Kidney capillary endothelial cell (primary cell): ENCODE measurements around the gene DAB2.

ENCODE experiments used
- DNase-seq: peaks from one replicate; pipeline ENCODE4 v3.0.0-alpha.2; 2018; ENCODE audit warnings: low spot score

DAB2 gene

DNA sequence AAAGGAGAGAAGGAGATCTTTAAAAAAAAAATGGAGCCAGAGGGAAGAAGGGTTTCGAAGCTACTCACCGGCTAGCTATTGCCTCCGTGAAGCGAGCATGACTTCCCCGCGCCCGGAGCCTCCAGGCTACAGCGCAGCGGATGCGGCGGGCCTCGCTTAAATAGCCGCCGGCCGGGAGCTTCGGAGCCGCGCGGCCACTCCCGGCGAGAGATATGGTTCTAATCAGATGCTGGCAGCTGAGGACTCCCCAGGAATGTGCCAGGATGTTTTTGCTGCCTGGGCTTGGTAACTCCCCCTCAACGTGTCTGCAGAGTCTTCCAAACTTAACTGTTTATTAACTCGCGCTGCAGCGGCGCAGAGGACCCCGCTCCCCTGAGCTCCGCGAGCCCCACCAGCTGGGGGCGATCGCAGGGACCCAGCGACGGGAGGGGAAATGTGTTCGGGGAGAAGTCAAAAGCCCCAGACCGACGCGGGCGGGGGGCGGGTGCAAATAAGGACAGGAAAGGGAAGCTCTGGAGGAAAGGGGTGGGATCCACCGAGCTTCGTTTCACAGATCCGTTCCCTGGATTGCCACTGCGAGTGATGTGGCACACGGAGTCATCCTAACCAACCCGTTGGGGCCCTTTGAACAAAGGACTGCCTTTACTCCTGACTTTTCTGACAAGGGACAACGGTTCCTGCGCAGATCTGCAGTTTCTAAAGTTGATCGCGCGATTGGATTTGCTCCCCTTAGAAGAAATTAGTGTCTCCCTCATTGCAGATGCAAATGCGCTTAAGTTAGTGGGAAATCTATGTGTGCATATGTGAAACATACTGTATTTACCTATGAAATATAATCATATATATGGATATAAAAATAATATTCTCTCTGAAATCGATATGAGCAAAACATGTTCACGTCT lies at the start of gene DAB2:
TSS of gene DAB2 (minus strand) at position 245 of the 902 bp plus-strand sequence. CDS start 30,660 bp downstream, outside the sequence.
- DNase-seq = peak; percentile 95

GRCh38 chr5:39473156-39473775 lies 48.5 kb upstream of the DAB2 start:
- DNase-seq = no peak

DNA sequence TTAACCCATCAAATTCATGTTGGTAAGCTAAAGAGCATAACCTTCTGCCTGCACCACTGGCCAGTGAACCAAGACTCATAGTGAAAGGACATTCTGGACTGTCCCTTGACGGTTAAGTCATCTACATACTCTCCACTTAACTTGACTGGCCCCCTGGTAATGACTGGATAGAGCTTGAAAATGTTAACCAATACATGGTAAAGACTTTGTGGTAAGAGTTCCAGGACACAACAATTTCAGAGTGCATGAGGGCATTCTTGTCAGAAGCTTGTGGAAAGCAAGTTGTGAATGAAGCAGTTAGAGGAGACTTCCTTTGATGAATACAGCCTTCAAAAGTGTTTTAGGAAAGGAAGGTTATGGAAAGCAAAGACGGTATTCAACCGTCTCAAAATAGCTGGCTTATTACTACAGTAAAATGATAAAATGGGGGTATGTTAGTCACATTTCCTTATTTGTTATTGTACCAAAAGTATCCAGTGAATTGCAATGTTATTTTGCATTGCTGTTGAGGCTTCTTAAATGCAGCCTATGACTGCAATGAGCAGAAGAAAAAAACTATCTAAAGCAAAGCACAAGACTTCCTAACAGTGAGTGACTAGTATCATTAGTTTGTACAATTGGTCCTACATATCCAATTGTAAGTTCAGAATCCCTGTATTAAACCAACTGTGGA lies 47.2 kb upstream of the DAB2 start:
- peak; percentile 21 for DNase-seq

DNA sequence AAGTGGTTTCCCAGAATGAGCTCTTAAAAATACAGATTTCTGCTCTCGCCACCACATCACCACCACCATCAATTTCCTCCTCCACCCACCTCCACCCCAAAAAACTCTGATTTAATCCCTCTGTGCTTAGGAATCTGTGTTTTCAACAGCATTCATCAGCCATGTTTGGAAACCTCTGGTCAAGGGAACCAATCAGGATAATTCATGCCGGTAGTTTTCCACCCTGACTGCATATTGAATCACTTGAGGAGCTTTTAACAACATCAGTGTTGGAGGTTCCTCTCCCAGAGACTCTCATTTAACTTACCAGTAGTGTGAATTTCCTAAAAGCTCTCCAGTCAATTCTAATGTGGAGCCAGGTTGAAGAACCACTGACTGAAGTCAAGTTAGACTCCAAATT lies 46.0 kb upstream of the DAB2 start:
- no peak for DNase-seq

GRCh38 chr5:39469777-39470415 lies 45.1 kb upstream of the DAB2 start:
- no peak for DNase-seq

GRCh38 chr5:39469176-39469575 lies 44.4 kb upstream of the DAB2 start:
- DNase-seq = no peak

DNA sequence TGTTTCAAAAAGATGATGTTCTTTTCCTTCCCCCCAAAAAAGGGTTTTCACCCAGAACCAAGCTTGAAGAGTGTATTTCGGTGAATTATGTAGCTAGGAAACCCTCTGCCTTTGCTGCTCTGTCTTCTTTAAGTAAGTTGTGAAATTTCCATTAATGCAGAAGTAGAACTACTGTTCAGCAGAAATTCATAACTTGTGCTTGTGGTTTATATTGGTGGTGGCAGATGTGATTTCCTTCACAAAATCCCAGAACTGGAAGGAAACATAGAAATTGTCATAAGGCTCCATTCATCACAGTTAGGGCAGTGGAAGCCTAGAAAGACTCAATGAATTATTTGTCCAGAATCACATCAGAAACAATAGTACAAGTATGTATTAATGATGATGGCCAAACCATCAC lies 42.1 kb upstream of the DAB2 start:
- DNase-seq = no peak

DNA sequence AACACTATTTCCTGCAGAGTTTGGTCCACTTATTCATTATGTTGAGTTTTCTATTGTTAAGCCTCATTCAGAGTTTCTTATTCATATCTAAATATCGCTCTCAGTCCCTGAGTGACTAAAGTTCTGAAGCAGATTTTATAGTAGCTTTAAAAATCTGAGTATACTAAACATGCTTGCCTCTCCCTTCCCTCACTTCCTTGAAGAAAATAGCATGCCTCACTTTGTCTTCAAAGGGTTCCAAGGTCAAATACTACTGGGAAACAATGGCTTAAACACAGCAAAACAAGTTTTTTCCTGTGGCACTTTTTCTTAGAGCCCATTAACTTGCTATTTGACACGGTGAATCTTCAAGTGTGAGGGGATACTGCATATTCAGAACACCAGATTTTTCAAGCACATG lies 41.1 kb upstream of the DAB2 start:
- DNase-seq = peak; percentile 41

- DNase-seq = no peak
These were observed 40.3 kb upstream of the DAB2 start for GRCh38 chr5:39465097-39465496.

DNA sequence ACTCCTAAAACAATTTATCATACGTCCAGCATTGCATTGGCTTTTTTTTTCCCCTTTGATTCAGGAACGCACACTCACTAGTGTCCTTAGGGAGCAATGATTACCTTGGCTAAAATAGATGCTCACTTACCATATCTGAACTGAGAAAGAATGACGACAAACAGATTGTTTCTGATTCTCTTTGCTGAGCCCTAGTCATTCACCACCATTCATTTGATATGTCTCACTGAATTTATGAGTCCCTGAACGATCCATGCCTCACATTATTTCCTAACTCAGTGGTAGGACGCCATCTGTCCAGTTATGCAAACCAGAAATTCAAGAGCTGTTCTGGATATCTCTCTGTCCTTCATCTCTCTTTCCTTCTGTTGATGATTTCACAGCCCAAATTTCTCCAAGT lies 39.3 kb upstream of the DAB2 start:
- no peak for DNase-seq

- no peak for DNase-seq
These were observed 37.4 kb upstream of the DAB2 start for GRCh38 chr5:39462211-39462610.

- no peak for DNase-seq
These were observed 36.4 kb upstream of the DAB2 start for GRCh38 chr5:39461007-39461682.

DNA sequence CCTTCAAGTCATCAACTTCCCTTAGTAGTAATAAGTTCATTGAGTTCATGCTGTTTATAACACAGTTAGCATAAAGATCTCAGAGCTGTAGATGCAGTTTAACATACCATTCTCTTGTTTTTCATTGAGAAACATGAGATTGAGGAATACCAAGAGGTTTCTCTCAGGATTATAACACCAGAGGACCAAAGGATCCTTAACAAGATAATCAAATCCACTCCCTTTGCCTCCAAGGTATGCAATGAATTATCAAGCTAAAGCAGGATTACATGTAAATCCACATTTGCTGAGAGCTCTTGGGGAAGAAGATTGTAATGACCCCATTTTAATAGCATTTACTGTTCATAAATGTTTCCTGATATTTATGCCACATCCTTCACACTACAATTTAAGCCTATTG lies 35.1 kb upstream of the DAB2 start:
- DNase-seq = no peak

GRCh38 chr5:39459071-39459470 lies 34.3 kb upstream of the DAB2 start:
- DNase-seq = no peak

DNA sequence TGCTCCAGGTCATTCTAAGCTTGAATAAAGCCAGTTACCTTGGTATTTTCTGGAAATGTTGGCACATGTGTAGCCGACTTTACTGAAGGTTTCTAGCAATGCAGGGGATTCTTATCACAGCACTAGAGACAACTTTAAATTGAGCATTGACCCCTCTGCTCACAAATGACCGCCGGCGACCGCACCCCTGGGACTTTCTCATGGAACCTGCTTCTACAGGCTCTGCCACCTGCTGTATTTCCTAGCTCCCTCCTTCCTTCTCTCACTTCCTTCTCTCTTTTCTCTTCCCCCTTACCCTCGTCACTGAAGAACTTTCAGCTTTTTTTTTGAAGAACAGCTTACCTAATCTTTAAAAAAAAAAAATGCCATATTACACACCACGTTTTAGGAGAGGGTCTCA lies 30.9 kb upstream of the DAB2 start:
- DNase-seq = no peak

GRCh38 chr5:39453606-39454005 lies 28.8 kb upstream of the DAB2 start:
- DNase-seq = no peak

DNA sequence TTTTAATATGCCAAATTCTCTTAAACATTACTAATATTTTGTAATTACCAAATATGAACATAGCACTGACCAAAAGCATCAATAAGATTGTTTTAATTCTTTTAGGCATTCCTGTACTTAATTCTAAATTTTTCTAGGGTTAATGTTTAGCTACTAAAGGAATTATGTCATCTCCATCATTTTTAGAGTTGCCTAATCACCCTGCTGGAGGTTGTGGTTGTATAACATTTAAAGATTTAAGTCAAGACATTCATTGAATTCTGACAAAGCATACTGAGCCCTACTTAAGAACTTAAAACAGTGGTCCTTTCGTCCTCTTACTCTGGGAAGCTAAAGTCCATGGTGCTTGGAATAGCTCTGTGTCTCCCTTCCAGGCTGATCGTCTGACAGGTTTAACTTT lies 28.1 kb upstream of the DAB2 start:
- DNase-seq = no peak

- no peak for DNase-seq
These were observed 26.6 kb upstream of the DAB2 start for GRCh38 chr5:39451276-39451941.

DNA sequence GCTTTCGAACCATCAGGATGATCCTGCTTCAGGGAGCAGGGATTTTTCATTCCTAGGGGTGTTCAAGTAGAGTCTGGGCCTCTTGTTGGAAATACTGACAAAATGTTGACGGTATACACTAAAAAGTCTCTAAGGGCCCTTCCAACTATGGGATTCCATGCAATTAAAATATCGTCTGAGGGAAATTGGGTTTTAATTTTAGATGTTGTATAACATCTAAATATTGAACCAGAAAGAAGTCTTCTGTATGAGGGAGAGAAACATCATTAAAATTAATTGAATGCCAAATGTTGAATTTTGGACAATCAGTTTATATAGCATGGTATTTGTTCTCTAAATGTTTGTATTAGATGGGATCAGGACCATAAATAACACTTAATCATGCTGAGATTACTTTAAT lies 25.7 kb upstream of the DAB2 start:
- no peak for DNase-seq

DNA sequence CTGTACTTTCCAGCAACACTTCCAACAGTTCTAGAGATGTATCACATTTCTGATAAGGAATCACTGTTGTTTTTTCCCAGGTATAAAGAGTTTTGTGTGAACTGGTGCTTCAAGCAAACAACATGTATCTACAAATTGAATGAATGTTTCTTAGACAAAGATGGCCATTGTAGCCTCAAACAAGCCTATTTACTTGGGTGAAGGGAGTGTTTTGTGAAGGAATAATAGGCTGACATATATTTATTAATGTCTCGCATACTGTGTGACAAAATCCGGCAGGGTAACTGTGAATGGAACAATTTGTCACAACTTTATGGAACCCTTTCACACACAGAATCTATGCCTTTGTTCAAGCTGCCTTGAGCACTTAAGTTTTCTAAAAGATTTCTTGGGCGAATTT lies 24.8 kb upstream of the DAB2 start:
- no peak for DNase-seq

GRCh38 chr5:39448506-39449128 lies 23.8 kb upstream of the DAB2 start:
- no peak for DNase-seq
